Caco-2 (cell line): Measurements from ENCODE around the gene INO80E. TPM values are rescaled to one million over a fixed set of nuclear protein-coding genes. Genes with fewer than 3 reads are reported as not detected.

ENCODE experiments used
- BruUV-seq: library from RNA; stranded (reverse); fragments of 400-500 nt; replicated peaks from 2 replicates; lab custom pipeline; 2021; lab: Mats Ljungman, UMichigan
- CTCF ChIA-PET: fragments of 300-600 bp; sonication (Branson Sonifier 250); formaldehyde crosslinking; loops from one replicate; lab custom pipeline; 2022; ENCODE audit warnings: antibody characterized with exemption; lab: Charles Lee
- POLR2A ChIA-PET: fragments of 300-600 bp; sonication (Branson Sonifier 250); formaldehyde crosslinking; loops from one replicate; lab custom pipeline; 2022; ENCODE audit warnings: antibody characterized with exemption; lab: Charles Lee
- DNase-seq, 2 experiments: peaks; one replicate each; pipeline versions ENCODE4 v3.0.0 to v3.0.0-alpha.2; 2020 to 2022
- H3K27me3 ChIP-seq: replicated peaks from 2 replicates; pipeline ENCODE4 v1.6.0; 2011; ENCODE audit warnings: low read length; ENCODE audit not compliant: control insufficient read depth, insufficient read depth
- H3K36me3 ChIP-seq: 2 replicates; pipeline ENCODE4 v1.5.1; 2011; ENCODE audit warnings: low read length; ENCODE audit not compliant: control insufficient read depth, insufficient read depth
- H3K4me1 ChIP-seq: fragments of 250-450 bp; sonication (Bioruptor Pico); 2 replicates; pipeline ENCODE4 v1.5.1; 2020; ENCODE audit warnings: mild to moderate bottlenecking
- H3K4me3 ChIP-seq: 2 replicates; pipeline ENCODE4 v1.5.1; 2011; ENCODE audit warnings: low read depth, mild to moderate bottlenecking, control low read depth, low read length
- H3K9me3 ChIP-seq: fragments of 250-450 bp; sonication (Bioruptor Pico); 2 replicates; pipeline ENCODE4 v1.5.1; 2020; ENCODE audit warnings: mild to moderate bottlenecking, moderate library complexity
- H3K27ac Mint-ChIP-seq: one replicate; pipeline ENCODE4 v1.8.0; 2022; ENCODE audit warnings: mixed read lengths; ENCODE audit not compliant: unreplicated experiment
- H3K27me3 Mint-ChIP-seq: one replicate; pipeline ENCODE4 v1.8.0; 2022; ENCODE audit warnings: mixed read lengths; ENCODE audit not compliant: insufficient read depth, unreplicated experiment
- H3K36me3 Mint-ChIP-seq: one replicate; pipeline ENCODE4 v1.8.0; 2022; ENCODE audit warnings: mild to moderate bottlenecking, mixed read lengths; ENCODE audit not compliant: insufficient read depth, unreplicated experiment
- H3K4me1 Mint-ChIP-seq: one replicate; pipeline ENCODE4 v1.8.0; 2022; ENCODE audit warnings: low read depth, mixed read lengths; ENCODE audit not compliant: unreplicated experiment
- H3K4me3 Mint-ChIP-seq: one replicate; pipeline ENCODE4 v1.8.0; 2022; ENCODE audit warnings: mild to moderate bottlenecking, moderate library complexity, mixed read lengths; ENCODE audit not compliant: unreplicated experiment
- H3K9me3 Mint-ChIP-seq: one replicate; pipeline ENCODE4 v1.8.0; 2022; ENCODE audit warnings: mixed read lengths; ENCODE audit not compliant: unreplicated experiment
- intact Hi-C: fragments of 100-400 bp; cut with micrococcal nuclease; formaldehyde crosslinking; loops from one replicate; pipeline ENCODE4 v1.10.0; 2022; ENCODE audit not compliant: unreplicated experiment
- total RNA-seq: library from RNA; stranded (reverse); gene quantifications from 2 replicates; pipeline ENCODE4 v1.2.3, GENCODE V29; 2022
- TF ChIP-seq, protein P1 (sequence below), 2 experiments: fragments of 200-600 bp in 1 of 2; IDR thresholded peaks; 1 replicate in 1 of 2; 2 replicates in 1 of 2; pipeline versions ENCODE4 v1.5.1 to v1.8.0; 2011 to 2022; ENCODE audit warnings: antibody characterized with exemption in 1 of 2, control low read depth in 1 of 2, inconsistent platforms in 1 of 2, low read depth in 1 of 2, low read length in 1 of 2, mild to moderate bottlenecking in 1 of 2, moderate library complexity in 1 of 2; ENCODE audit not compliant: insufficient read depth in 1 of 2, severe bottlenecking in 1 of 2, unreplicated experiment in 1 of 2

Gene INO80E
- total RNA-seq, 1 experiment from 2014 or later: 58.8 TPM

DNA sequence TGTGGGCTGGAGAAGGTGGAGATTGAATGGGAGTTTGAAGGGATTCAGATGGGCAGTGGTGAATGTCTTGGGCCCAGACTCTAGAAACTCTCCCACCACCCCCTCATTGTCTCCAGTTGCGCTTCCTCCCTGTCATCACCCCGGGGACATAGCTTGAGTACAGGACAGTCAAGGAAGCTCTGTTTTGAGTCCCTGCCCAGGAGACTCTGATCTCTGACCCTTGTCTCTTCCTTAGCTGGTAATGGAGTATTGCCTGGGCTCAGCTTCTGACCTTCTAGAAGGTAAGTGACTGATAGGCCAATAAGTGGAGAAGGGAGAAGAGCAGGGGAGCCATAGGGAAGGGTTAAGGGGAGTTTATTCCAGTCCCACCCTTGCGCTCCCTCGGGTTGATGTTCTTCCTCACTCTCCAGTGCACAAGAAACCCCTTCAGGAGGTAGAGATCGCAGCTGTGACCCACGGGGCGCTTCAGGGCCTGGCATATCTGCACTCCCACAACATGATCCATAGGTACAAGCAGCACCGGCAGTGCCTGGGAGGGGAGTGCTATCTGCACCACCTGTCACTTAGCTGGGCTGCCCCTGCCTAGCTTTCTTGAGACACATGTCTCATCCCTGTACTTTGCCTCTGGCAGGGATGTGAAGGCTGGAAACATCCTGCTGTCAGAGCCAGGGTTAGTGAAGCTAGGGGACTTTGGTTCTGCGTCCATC is 17.3 kb upstream of the INO80E start:
- Mint-ChIP-seq H3K4me3 (no peak overlapping the region), H3K27ac (no peak overlapping the region), H3K27me3 (no peaks in the 10 kb centered on the region), H3K36me3 (peaks cover 41% of the 10 kb centered on the region), H3K9me3 (no peaks in the 10 kb centered on the region), H3K4me1 (peaks cover 16% of the 10 kb centered on the region)
- 0 out of 2 replicates have a peak, but pooled peaks cover 4% of the 10 kb centered on the region for H3K4me1 ChIP-seq
- H3K4me3 ChIP-seq: no peak overlapping the region
- H3K36me3 ChIP-seq: peaks cover 7% of the 10 kb centered on the region
- ChIA-PET POLR2A (no interaction called here), CTCF (no interaction called here)
- BruUV-seq: no TSS peak
- DNase-seq: no peak
- intact Hi-C loops: loop anchor here (10.0 kb wide), 1 partner anchor 114 kb away; the partner anchor contains the start of gene CDIPT
- no peaks in the 10 kb centered on the region for H3K9me3 ChIP-seq
- TF ChIP-seq, protein P1, sequence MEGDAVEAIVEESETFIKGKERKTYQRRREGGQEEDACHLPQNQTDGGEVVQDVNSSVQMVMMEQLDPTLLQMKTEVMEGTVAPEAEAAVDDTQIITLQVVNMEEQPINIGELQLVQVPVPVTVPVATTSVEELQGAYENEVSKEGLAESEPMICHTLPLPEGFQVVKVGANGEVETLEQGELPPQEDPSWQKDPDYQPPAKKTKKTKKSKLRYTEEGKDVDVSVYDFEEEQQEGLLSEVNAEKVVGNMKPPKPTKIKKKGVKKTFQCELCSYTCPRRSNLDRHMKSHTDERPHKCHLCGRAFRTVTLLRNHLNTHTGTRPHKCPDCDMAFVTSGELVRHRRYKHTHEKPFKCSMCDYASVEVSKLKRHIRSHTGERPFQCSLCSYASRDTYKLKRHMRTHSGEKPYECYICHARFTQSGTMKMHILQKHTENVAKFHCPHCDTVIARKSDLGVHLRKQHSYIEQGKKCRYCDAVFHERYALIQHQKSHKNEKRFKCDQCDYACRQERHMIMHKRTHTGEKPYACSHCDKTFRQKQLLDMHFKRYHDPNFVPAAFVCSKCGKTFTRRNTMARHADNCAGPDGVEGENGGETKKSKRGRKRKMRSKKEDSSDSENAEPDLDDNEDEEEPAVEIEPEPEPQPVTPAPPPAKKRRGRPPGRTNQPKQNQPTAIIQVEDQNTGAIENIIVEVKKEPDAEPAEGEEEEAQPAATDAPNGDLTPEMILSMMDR (IDR thresholded peaks at IDR 0.05; ENCODE audit: insufficient read depth in 1 of 2, low read depth in 1 of 2, low read length in 1 of 2, severe bottlenecking in 1 of 2, unreplicated experiment in 1 of 2): no peak
- H3K27me3 ChIP-seq: no peaks in the 10 kb centered on the region

DNA sequence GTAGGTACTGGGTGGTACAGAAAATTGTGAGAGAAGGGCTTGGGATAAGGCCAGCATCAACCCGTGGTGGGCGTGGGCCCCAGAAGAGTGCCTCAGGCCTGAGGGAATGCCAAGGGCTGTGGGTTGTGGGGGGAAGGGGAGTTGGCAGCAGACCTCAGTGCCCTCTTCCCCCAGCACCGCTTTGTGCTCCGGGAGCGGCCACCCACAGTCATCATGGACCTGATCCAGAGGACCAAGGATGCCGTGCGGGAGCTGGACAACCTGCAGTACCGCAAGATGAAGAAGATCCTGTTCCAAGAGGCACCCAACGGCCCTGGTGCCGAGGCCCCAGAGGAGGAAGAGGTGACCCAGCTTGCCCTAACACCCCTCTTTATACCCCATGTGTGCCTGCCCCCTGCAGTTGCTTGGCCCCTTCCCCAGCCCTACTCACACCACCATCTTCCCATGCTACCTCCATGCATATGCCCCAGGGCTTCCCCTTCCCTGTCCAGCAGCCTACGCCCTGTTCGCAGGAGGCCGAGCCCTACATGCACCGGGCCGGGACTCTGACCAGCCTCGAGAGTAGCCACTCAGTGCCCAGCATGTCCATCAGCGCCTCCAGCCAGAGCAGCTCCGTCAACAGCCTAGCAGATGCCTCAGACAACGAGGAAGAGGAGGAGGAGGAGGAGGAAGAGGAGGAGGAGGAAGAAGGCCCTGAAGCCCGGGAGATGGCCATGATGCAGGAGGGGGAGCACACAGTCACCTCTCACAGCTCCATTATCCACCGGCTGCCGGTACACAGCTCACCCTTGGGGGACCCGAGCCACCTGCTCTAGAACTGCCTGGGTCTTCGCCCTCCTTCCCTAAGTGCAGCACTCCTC is 13.3 kb upstream of the INO80E start:
- no TSS peak for BruUV-seq
- intact Hi-C loops: no loop called here
- no peaks in the 10 kb centered on the region for H3K9me3 Mint-ChIP-seq
- H3K4me1 ChIP-seq: no peaks in the 10 kb centered on the region
- ChIA-PET POLR2A (no interaction called here), CTCF (no interaction called here)
- H3K4me3 Mint-ChIP-seq: no peak overlapping the region
- H3K27me3 Mint-ChIP-seq: no peaks in the 10 kb centered on the region
- no peak overlapping the region for H3K27ac Mint-ChIP-seq
- no peak overlapping the region for H3K4me3 ChIP-seq
- peaks cover 10% of the 10 kb centered on the region for H3K36me3 ChIP-seq
- H3K36me3 Mint-ChIP-seq: peaks cover 67% of the 10 kb centered on the region
- no peaks in the 10 kb centered on the region for H3K27me3 ChIP-seq
- no peaks in the 10 kb centered on the region for H3K4me1 Mint-ChIP-seq
- no peak for DNase-seq
- TF ChIP-seq, protein P1 (IDR thresholded peaks at IDR 0.05; ENCODE audit: insufficient read depth in 1 of 2, low read depth in 1 of 2, low read length in 1 of 2, severe bottlenecking in 1 of 2, unreplicated experiment in 1 of 2): no peak
- no peaks in the 10 kb centered on the region for H3K9me3 ChIP-seq

DNA sequence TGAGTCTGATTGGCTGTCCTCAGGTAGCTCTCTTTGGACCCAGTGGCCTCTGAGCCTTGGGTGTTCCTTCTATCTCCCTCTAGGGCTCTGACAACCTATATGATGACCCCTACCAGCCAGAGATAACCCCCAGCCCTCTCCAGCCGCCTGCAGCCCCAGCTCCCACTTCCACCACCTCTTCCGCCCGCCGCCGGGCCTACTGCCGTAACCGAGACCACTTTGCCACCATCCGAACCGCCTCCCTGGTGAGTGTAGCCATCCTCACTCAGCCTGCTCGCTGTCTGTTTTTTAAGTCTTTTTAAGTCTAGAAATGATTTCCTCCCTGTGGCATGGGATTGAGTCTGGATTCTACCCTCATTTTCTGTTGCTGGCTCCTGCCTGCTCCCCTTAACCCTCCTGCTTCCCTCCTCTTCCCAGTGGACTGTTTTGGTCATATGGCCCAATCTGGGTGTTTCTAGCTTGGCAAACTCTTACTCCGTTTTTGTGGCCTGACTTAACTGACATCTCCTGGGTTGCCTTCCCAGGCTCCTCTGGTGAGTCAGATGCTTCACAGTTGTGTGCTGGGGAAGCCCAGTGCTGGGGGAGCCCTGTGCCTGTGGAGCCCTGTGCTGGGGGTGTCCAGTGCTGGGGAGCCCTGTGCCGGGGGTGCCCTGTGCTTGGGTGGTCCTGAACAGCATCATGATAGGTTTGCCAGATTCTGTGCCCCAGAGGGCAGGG is 12.5 kb upstream of the INO80E start:
- no TSS peak for BruUV-seq
- Histone ChIP-seq H3K4me1 (no peaks in the 10 kb centered on the region), H3K4me3 (no peak overlapping the region), H3K27me3 (no peaks in the 10 kb centered on the region), H3K9me3 (no peaks in the 10 kb centered on the region), H3K36me3 (peaks cover 7% of the 10 kb centered on the region)
- peaks cover 75% of the 10 kb centered on the region for H3K36me3 Mint-ChIP-seq
- H3K4me1 Mint-ChIP-seq: no peaks in the 10 kb centered on the region
- H3K9me3 Mint-ChIP-seq: no peaks in the 10 kb centered on the region
- TF ChIP-seq, protein P1 (IDR thresholded peaks at IDR 0.05; ENCODE audit: insufficient read depth in 1 of 2, low read depth in 1 of 2, low read length in 1 of 2, severe bottlenecking in 1 of 2, unreplicated experiment in 1 of 2): no peak
- no peak overlapping the region for H3K27ac Mint-ChIP-seq
- POLR2A ChIA-PET: no interaction called here
- intact Hi-C loops: no loop called here
- DNase-seq: no peak
- CTCF ChIA-PET: no interaction called here
- H3K27me3 Mint-ChIP-seq: no peaks in the 10 kb centered on the region
- H3K4me3 Mint-ChIP-seq: no peak overlapping the region
